GM23338 (cell line): ENCODE results near the gene FHAD1. TPM values are rescaled to one million over a fixed set of nuclear protein-coding genes. Genes with fewer than 3 reads are reported as not detected.

ENCODE experiments used
- ATAC-seq: fragments of 200-7000 bp; cut with Tn5 transposase; 3 replicates; pipeline ENCODE4 v1.9.1; 2020
- DNase-seq: peaks from one replicate; pipeline ENCODE4 v3.0.0-alpha.2; 2015; ENCODE audit warnings: low spot score
- H2AFZ ChIP-seq: fragments of 200-600 bp; sonication (generic); 2 replicates; pipeline ENCODE4 v1.8.0; 2016; ENCODE audit warnings: antibody characterized with exemption, mild to moderate bottlenecking, moderate library complexity
- H3F3A ChIP-seq: fragments of 200-600 bp; sonication (generic); replicated peaks from 2 replicates; pipeline ENCODE4 v1.8.0; 2017; ENCODE audit warnings: antibody characterized with exemption, mixed run types, low read depth
- H3K27ac ChIP-seq: fragments of 200-600 bp; sonication (generic); 2 replicates; pipeline ENCODE4 v1.6.1; 2016; ENCODE audit warnings: low read depth
- H3K27me3 ChIP-seq: fragments of 200-600 bp; sonication (generic); 2 replicates; pipeline ENCODE4 v1.8.0; 2016; ENCODE audit warnings: mild to moderate bottlenecking, mixed run types, moderate library complexity; ENCODE audit not compliant: insufficient read depth
- H3K36me3 ChIP-seq: fragments of 200-600 bp; sonication (generic); 2 replicates; pipeline ENCODE4 v1.8.0; 2016; ENCODE audit warnings: mild to moderate bottlenecking; ENCODE audit not compliant: insufficient read depth
- H3K4me1 ChIP-seq: fragments of 200-600 bp; sonication (generic); 2 replicates; pipeline ENCODE4 v1.8.0; 2016; ENCODE audit warnings: mild to moderate bottlenecking, moderate library complexity; ENCODE audit not compliant: insufficient read depth
- H3K4me2 ChIP-seq: fragments of 200-600 bp; sonication (generic); 2 replicates; pipeline ENCODE4 v1.7.1; 2017; ENCODE audit warnings: mixed run types
- H3K4me3 ChIP-seq: fragments of 200-600 bp; sonication (generic); 2 replicates; pipeline ENCODE4 v1.6.1; 2016; ENCODE audit warnings: mixed run types
- H3K79me2 ChIP-seq: fragments of 200-600 bp; sonication (generic); replicated peaks from 2 replicates; pipeline ENCODE4 v1.8.0; 2017; ENCODE audit warnings: mild to moderate bottlenecking; ENCODE audit not compliant: insufficient read depth
- H3K9me2 ChIP-seq: fragments of 200-600 bp; sonication (generic); 2 replicates; pipeline ENCODE4 v1.8.0; 2017; ENCODE audit not compliant: insufficient read depth
- H4K20me1 ChIP-seq: fragments of 200-600 bp; sonication (generic); replicated peaks from 2 replicates; pipeline ENCODE4 v1.8.0; 2017; ENCODE audit warnings: mild to moderate bottlenecking; ENCODE audit not compliant: insufficient read depth
- H3K27ac Mint-ChIP-seq: 2 replicates; pipeline ENCODE4 v1.8.0; 2020; ENCODE audit warnings: inconsistent platforms, mild to moderate bottlenecking, moderate library complexity, mixed read lengths
- H3K27me3 Mint-ChIP-seq: 3 replicates; pipeline ENCODE4 v1.8.0; 2022; ENCODE audit warnings: low read depth, mild to moderate bottlenecking, moderate library complexity, mixed read lengths, inconsistent platforms; ENCODE audit not compliant: insufficient read depth, poor library complexity
- H3K36me3 Mint-ChIP-seq: 3 replicates; pipeline ENCODE4 v1.8.0; 2021; ENCODE audit warnings: low read depth, mild to moderate bottlenecking, inconsistent platforms, moderate library complexity, mixed read lengths
- H3K4me1 Mint-ChIP-seq: 3 replicates; pipeline ENCODE4 v1.8.0; 2020; ENCODE audit warnings: mild to moderate bottlenecking, inconsistent platforms, mixed read lengths
- H3K4me3 Mint-ChIP-seq: 3 replicates; pipeline ENCODE4 v1.8.0; 2021; ENCODE audit warnings: moderate library complexity, mild to moderate bottlenecking, inconsistent platforms, mixed read lengths
- H3K9me3 Mint-ChIP-seq: 3 replicates; pipeline ENCODE4 v1.8.0; 2020; ENCODE audit warnings: moderate library complexity, mild to moderate bottlenecking, inconsistent platforms, mixed read lengths
- CREB1 ChIP-seq: fragments of 250-450 bp; sonication (Bioruptor Pico); IDR thresholded peaks from 2 replicates; pipeline ENCODE4 v1.5.0; 2020; ENCODE audit warnings: low read depth, mild to moderate bottlenecking, moderate library complexity
- CTCF ChIP-seq, 2 experiments: fragments of 200-600 bp in 1 of 2; sonication (generic) in 1 of 2; conservative IDR thresholded peaks; 2 replicates each; pipeline versions ENCODE4 v1.5.1 to v1.6.1; 2016 to 2017; ENCODE audit warnings: antibody characterized with exemption in 2 of 2, low read depth in 2 of 2, mild to moderate bottlenecking in 2 of 2, moderate library complexity in 1 of 2
- EZH2phosphoT487 ChIP-seq: fragments of 200-600 bp; sonication (generic); IDR thresholded peaks from one replicate; pipeline ENCODE4 v1.8.1; 2018; ENCODE audit warnings: antibody characterized with exemption; ENCODE audit not compliant: unreplicated experiment
- JUNB ChIP-seq: IDR thresholded peaks from one replicate; pipeline ENCODE4 v1.6.1; 2016; ENCODE audit warnings: antibody characterized with exemption; ENCODE audit not compliant: unreplicated experiment
- NANOG ChIP-seq: IDR thresholded peaks from 2 replicates; pipeline ENCODE4 v1.6.1; 2016; ENCODE audit warnings: antibody characterized with exemption, borderline replicate concordance
- POLR2AphosphoS5 ChIP-seq: IDR thresholded peaks from 2 replicates; pipeline ENCODE4 v1.6.1; 2016; ENCODE audit warnings: antibody characterized with exemption, low read depth
- STAT1 ChIP-seq: IDR thresholded peaks from one replicate; pipeline ENCODE4 v1.6.1; 2016; ENCODE audit warnings: antibody characterized with exemption; ENCODE audit not compliant: unreplicated experiment
- ZNF114 ChIP-seq: fragments of 250-450 bp; sonication (Bioruptor Pico); IDR thresholded peaks from 2 replicates; pipeline ENCODE4 v1.5.0; 2020; ENCODE audit warnings: mild to moderate bottlenecking, moderate library complexity
- ZNF331 ChIP-seq: fragments of 250-450 bp; sonication (Bioruptor Pico); IDR thresholded peaks from 2 replicates; pipeline ENCODE4 v1.5.0; 2020; ENCODE audit warnings: low read depth, mild to moderate bottlenecking, moderate library complexity
- polyA plus RNA-seq: library from polyadenylated mRNA; unstranded; fragments of >200 nt; fragmentation: Nextera tagmentation; extraction: Ambion mirVana; gene quantifications from 2 replicates; pipeline ENCODE4 v1.2.1, GENCODE V29; 2016
- total RNA-seq: library from RNA; depleted of rRNA; stranded (reverse); fragments of >200 nt; shearing (Covaris generic); gene quantifications from 2 replicates; pipeline ENCODE4 v1.2.3, GENCODE V29; 2014
- TF ChIP-seq, protein P1 (sequence below): fragments of 250-450 bp; sonication (Bioruptor Pico); IDR thresholded peaks from 2 replicates; pipeline ENCODE4 v1.5.0; 2020; ENCODE audit warnings: mild to moderate bottlenecking, moderate library complexity
- TF ChIP-seq, protein P2 (sequence below): IDR thresholded peaks from one replicate; pipeline ENCODE4 v1.6.1; 2018; ENCODE audit warnings: antibody characterized with exemption; ENCODE audit not compliant: unreplicated experiment

FHAD1 gene
- total and polyA plus RNA-seq, 2 experiments from 2014 or later = 1.8 to 3.3 TPM

- TF ChIP-seq, protein P1, sequence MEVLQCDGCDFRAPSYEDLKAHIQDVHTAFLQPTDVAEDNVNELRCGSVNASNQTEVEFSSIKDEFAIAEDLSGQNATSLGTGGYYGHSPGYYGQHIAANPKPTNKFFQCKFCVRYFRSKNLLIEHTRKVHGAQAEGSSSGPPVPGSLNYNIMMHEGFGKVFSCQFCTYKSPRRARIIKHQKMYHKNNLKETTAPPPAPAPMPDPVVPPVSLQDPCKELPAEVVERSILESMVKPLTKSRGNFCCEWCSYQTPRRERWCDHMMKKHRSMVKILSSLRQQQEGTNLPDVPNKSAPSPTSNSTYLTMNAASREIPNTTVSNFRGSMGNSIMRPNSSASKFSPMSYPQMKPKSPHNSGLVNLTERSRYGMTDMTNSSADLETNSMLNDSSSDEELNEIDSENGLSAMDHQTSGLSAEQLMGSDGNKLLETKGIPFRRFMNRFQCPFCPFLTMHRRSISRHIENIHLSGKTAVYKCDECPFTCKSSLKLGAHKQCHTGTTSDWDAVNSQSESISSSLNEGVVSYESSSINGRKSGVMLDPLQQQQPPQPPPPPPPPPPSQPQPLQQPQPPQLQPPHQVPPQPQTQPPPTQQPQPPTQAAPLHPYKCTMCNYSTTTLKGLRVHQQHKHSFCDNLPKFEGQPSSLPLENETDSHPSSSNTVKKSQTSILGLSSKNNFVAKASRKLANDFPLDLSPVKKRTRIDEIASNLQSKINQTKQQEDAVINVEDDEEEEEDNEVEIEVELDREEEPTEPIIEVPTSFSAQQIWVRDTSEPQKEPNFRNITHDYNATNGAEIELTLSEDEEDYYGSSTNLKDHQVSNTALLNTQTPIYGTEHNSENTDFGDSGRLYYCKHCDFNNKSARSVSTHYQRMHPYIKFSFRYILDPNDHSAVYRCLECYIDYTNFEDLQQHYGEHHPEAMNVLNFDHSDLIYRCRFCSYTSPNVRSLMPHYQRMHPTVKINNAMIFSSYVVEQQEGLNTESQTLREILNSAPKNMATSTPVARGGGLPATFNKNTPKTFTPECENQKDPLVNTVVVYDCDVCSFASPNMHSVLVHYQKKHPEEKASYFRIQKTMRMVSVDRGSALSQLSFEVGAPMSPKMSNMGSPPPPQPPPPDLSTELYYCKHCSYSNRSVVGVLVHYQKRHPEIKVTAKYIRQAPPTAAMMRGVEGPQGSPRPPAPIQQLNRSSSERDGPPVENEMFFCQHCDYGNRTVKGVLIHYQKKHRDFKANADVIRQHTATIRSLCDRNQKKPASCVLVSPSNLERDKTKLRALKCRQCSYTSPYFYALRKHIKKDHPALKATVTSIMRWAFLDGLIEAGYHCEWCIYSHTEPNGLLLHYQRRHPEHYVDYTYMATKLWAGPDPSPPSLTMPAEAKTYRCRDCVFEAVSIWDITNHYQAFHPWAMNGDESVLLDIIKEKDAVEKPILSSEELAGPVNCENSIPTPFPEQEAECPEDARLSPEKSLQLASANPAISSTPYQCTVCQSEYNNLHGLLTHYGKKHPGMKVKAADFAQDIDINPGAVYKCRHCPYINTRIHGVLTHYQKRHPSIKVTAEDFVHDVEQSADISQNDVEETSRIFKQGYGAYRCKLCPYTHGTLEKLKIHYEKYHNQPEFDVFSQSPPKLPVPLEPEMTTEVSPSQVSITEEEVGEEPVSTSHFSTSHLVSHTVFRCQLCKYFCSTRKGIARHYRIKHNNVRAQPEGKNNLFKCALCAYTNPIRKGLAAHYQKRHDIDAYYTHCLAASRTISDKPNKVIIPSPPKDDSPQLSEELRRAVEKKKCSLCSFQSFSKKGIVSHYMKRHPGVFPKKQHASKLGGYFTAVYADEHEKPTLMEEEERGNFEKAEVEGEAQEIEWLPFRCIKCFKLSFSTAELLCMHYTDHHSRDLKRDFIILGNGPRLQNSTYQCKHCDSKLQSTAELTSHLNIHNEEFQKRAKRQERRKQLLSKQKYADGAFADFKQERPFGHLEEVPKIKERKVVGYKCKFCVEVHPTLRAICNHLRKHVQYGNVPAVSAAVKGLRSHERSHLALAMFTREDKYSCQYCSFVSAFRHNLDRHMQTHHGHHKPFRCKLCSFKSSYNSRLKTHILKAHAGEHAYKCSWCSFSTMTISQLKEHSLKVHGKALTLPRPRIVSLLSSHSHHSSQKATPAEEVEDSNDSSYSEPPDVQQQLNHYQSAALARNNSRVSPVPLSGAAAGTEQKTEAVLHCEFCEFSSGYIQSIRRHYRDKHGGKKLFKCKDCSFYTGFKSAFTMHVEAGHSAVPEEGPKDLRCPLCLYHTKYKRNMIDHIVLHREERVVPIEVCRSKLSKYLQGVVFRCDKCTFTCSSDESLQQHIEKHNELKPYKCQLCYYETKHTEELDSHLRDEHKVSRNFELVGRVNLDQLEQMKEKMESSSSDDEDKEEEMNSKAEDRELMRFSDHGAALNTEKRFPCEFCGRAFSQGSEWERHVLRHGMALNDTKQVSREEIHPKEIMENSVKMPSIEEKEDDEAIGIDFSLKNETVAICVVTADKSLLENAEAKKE (CRISPR knock-in tag) = no peak
- TF ChIP-seq EZH2phosphoT487 (no peak), ZNF114 (CRISPR knock-in tag) (no peak)
Measured at GRCh38 chr1:15400627-15401026, 153.6 kb downstream of the FHAD1 start (continued).

DNA sequence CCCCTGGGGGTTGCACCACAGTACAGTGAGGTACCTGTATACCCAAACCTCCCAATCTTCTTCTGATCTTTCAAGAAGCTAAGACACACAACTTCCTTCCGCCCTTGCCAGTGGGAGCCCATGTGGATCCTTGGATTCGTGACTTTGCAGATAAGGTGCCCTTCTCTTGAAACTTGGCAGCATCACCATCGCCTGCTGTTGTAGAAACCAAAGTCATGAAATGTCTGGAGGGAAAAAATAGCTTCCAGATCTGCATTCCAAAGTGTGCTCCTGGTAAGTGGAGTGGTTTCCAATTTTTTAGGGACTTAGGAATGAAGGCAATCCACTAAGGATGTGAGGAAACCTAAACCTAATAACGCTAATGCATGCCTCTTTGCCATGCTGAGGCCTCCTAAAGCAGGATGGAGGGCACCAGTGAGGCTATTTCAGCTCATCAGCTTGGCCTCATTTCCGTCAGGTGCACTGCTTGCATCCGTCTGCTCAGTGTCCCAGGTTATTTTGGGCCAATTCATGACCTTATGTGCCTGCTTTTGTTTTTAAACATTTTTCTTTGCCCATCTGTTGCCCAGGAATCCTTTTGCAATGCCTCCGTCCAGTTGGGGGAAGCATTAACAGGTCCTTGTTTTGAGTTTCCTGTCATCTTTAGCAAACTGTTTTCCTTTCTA is 154.5 kb downstream of the FHAD1 start:
- no peak overlapping the region for H3K27ac Mint-ChIP-seq
- H3K27me3 ChIP-seq = no peaks in the 10 kb centered on the region
- H4K20me1 ChIP-seq = no peaks in the 10 kb centered on the region
- no peaks in the 10 kb centered on the region for H3K4me1 ChIP-seq
- H3K4me2 ChIP-seq = no peak overlapping the region
- H3K36me3 Mint-ChIP-seq = peaks cover 13% of the 10 kb centered on the region
- no peak overlapping the region for H3K27ac ChIP-seq
- H3K9me3 Mint-ChIP-seq = peaks cover 24% of the 10 kb centered on the region
- H3K4me1 Mint-ChIP-seq = no peaks in the 10 kb centered on the region; the same call in 2 of the 3 replicates
- no peak overlapping the region for H3K4me3 ChIP-seq
- H3F3A ChIP-seq = no peaks in the 10 kb centered on the region
- no peaks in the 10 kb centered on the region for H3K79me2 ChIP-seq
- H3K36me3 ChIP-seq = no peaks in the 10 kb centered on the region
- no peak overlapping the region for H3K4me3 Mint-ChIP-seq
- DNase-seq = no peak
- H3K27me3 Mint-ChIP-seq = peaks cover 1% of the 10 kb centered on the region
- no peak for ATAC-seq
- no peaks in the 10 kb centered on the region for H3K9me2 ChIP-seq
- H2AFZ ChIP-seq = no peak overlapping the region
- no peak for TF ChIP-seq STAT1
- no peak for TF ChIP-seq ZNF114 (CRISPR knock-in tag)
- no peak for TF ChIP-seq ZNF331 (CRISPR knock-in tag)
- TF ChIP-seq, protein P2, sequence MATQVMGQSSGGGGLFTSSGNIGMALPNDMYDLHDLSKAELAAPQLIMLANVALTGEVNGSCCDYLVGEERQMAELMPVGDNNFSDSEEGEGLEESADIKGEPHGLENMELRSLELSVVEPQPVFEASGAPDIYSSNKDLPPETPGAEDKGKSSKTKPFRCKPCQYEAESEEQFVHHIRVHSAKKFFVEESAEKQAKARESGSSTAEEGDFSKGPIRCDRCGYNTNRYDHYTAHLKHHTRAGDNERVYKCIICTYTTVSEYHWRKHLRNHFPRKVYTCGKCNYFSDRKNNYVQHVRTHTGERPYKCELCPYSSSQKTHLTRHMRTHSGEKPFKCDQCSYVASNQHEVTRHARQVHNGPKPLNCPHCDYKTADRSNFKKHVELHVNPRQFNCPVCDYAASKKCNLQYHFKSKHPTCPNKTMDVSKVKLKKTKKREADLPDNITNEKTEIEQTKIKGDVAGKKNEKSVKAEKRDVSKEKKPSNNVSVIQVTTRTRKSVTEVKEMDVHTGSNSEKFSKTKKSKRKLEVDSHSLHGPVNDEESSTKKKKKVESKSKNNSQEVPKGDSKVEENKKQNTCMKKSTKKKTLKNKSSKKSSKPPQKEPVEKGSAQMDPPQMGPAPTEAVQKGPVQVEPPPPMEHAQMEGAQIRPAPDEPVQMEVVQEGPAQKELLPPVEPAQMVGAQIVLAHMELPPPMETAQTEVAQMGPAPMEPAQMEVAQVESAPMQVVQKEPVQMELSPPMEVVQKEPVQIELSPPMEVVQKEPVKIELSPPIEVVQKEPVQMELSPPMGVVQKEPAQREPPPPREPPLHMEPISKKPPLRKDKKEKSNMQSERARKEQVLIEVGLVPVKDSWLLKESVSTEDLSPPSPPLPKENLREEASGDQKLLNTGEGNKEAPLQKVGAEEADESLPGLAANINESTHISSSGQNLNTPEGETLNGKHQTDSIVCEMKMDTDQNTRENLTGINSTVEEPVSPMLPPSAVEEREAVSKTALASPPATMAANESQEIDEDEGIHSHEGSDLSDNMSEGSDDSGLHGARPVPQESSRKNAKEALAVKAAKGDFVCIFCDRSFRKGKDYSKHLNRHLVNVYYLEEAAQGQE = no peak
- no peak for TF ChIP-seq EZH2phosphoT487
- no peak for TF ChIP-seq CREB1 (CRISPR knock-in tag)
- TF ChIP-seq POLR2AphosphoS5 = no peak
- TF ChIP-seq NANOG = no peak
- TF ChIP-seq JUNB = no peak
- no peak for TF ChIP-seq CTCF (conservative IDR thresholded peaks at IDR 0.05; ENCODE audit: low read depth in 2 of 2)
